Skin of body (tissue), 2 donors: Measurements from ENCODE around the gene CLEC11A. TPM values are rescaled to one million over a fixed set of nuclear protein-coding genes. Genes with fewer than 3 reads are reported as not detected.
"Not testable (repeated sequence)": the region's sequence is repeated elsewhere in the genome, so short reads cannot be mapped to it uniquely, and the experiment has no call there.

Experiments used
- DNase-seq: peaks from one replicate; lab custom pipeline; 2025; lab: John Stamatoyannopoulos, UW
- total RNA-seq: library from RNA; depleted of rRNA; stranded (reverse); fragments of >200 nt; gene quantifications from one replicate; pipeline ENCODE4 v1.2.3, GENCODE V29; 2014

Gene CLEC11A
- total RNA-seq, 1 donor from 2014 or later: 27.2 TPM

GRCh38 chr19:50721441-50722137 is 1.6 kb upstream of the CLEC11A start:
- DNase-seq: no peak

GRCh38 chr19:50722201-50723013 is 757 bp upstream of the CLEC11A start:
- no peak for DNase-seq

GRCh38 chr19:50723735-50724521 is 764 bp downstream of the CLEC11A start:
- DNase-seq: no peak

- peak; percentile 99 for DNase-seq
These were observed 1.5 kb downstream of the CLEC11A start for GRCh38 chr19:50724522-50725217.

DNA sequence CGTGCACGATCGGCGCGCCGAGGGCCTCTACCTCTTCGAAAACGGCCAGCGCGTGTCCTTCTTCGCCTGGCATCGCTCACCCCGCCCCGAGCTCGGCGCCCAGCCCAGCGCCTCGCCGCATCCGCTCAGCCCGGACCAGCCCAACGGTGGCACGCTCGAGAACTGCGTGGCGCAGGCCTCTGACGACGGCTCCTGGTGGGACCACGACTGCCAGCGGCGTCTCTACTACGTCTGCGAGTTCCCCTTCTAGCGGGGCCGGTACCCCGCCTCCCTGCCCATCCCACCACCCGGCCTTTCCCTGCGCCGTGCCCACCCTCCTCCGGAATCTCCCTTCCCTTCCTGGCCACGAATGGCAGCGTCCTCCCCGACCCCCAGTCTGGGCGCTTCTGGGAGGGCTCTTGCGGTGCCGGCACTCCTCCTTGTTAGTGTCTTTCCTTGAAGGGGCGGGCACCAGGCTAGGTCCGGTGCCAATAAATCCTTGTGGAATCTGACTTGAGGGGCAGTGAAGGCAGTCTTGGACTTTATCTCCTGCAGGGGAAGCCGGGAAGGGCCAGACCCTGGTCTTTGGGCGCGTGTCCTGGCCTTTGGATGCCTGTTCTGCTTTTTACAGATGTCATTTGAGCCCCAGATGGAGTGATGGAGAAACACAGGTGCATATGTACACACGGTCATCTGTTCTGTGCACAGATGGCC is 2.2 kb downstream of the CLEC11A start:
- no peak for DNase-seq

GRCh38 chr19:50725911-50726230 is 2.7 kb downstream of the CLEC11A start:
- DNase-seq: no peak

GRCh38 chr19:50728084-50728737 is 5.0 kb downstream of the CLEC11A start:
- peak; percentile 53 for DNase-seq

- DNase-seq: no peak
These were observed 6.7 kb downstream of the CLEC11A start for GRCh38 chr19:50729894-50730293.

- DNase-seq: no peak
These were observed 12.7 kb downstream of the CLEC11A start for GRCh38 chr19:50735869-50736268.

GRCh38 chr19:50736338-50736737 is 13.2 kb downstream of the CLEC11A start:
- DNase-seq: no peak

- DNase-seq: no peak
These were observed 16.2 kb downstream of the CLEC11A start for GRCh38 chr19:50739132-50739913.

GRCh38 chr19:50739914-50740426 is 16.8 kb downstream of the CLEC11A start:
- no peak for DNase-seq

GRCh38 chr19:50741179-50741933 is 18.2 kb downstream of the CLEC11A start:
- no peak for DNase-seq

DNA sequence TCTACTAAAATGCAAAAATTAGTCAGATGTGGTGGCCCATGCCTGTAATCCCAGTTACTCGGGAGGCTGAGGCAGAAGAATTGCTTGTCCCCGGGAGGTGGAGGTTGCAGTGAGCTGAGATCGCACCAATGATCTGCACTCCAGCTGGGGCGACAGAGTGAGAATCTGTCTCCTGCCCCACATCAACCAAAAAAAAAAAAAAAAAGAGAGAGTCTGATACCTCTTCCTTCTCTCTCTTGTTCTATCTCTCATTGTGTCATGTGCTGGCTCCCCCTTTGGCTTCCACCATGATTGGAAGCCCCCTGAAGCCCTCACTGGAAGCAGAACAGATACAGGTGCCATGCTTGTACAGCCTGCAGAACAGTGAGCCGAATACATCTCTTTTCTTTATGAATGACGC is 20.4 kb downstream of the CLEC11A start:
- no peak for DNase-seq

- DNase-seq: no peak
These were observed 22.1 kb downstream of the CLEC11A start for GRCh38 chr19:50745221-50745620.

DNA sequence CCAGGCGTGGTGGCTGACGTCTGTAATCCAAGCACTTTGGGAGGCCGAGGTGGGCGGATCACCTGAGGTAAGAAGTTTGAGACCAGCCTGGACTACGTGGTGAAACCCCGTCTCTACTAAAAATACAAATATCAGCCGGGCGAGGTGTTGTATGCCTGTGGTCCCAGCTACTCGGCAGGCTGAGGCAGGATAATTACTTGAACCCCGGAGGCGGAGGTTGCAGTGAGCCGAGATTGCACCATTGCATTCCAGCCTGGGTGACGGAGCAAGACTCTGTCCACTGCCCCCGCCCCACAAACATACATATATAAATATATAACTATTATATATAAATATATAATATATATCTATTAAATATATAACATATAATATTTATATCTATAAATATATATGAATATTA is 24.0 kb downstream of the CLEC11A start:
- not testable (repeated sequence) for DNase-seq

DNA sequence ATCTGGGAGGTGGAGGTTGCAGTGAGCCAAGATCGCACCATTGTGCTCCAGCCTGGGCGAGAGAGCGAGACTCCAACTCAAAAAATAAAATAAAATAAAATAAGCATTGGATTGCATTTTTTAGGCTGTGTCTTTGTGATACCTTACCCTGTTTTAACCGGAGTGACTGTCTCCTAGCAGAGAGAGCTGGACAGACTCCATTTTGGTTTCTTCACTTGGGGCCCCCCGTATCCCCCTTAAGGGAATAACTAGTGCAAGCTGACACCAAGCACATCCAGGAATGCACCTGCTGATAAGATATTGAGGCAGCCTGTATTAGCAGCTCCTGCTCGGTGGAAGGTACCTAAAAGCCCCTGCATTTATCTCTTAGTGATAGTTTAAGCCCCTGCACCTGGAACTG is 26.3 kb downstream of the CLEC11A start:
- no peak for DNase-seq

GRCh38 chr19:50750010-50750409 is 26.8 kb downstream of the CLEC11A start:
- DNase-seq: no peak

DNA sequence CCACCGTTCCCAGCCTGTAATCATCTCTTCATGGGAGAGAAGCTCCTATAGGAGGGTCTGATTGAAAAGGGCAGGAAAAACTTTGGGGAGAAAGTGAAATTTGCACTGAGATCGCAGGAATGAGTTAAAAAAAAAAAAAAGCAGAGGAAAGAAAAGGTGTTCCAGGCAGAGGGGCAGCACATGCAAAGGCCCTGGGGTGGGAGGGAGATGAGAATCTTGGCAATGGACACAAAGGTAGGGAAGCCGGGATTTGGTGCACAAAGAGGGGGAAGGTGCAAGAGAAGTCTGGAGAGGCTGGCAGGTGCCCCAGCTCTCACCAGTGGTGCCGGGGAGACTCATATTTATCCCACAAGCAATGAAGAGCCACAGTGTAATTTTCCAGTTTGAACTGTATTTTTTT is 30.7 kb downstream of the CLEC11A start:
- no peak for DNase-seq
